HG03442 (cell line): Measurements from ENCODE around the gene SLC6A6.

ENCODE experiments used
- ATAC-seq: cut with Tn5 transposase; IDR thresholded peaks from one replicate; pipeline ENCODE4 v1.9.1; 2021; ENCODE audit warnings: mild to moderate bottlenecking, moderate library complexity; ENCODE audit not compliant: unreplicated experiment

The SLC6A6 gene

DNA sequence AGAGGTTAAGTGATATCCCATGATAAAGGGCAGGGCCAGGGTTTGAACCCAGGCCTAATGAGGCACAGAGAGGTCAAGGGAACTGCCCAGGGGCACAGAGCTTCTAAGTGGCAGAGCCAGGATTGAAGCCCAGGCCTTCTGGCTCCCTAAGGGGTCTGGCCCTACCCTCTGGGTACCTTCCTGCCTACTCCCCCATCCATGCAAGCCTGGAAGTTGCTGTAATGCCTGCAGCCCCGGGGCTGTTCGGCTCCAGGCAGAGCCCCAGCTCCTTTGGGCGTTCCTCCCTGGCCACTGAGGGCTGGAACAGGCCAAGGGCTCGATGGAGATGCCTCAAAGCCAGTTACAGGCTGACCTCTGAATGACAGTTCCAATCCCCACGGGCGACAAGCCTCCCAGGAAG is 133.2 kb downstream of the SLC6A6 start:
- ATAC-seq: no peak

DNA sequence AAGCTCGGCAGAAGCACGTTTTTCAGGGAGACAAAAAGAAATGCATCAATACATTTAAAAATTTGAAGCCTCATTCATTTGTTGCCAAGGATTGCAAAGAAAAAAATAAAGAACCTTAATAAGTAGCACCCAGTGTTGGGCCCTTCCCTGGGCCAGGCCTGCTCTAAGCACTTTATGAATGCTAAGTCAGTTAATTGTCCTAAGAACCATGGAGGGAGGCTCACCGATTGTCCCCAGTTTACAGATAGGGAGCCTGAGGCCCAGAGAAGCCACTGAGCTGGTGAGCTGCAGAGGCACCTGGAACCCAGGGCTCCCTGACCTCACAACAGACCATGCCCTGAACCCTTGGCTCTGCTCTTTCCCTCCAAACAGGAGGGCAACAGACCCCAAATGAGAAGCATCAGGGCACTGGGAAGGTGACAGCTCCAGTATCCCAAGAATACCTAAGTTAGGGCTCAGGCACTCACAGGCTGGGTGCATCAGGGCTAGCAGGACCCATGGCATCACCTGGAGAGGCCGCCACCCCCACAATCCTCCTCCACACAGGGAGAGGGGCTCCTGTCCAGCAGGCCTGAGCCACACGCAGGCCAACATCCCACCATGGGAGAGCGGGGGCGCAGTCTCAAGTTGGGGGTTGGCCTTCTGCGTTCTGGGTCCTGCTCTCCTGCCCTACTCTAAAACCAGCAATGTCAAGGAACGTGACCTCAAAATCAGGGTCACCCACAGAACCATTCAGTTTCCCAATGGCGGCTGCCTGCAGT is 133.8 kb downstream of the SLC6A6 start:
- ATAC-seq: no peak

DNA sequence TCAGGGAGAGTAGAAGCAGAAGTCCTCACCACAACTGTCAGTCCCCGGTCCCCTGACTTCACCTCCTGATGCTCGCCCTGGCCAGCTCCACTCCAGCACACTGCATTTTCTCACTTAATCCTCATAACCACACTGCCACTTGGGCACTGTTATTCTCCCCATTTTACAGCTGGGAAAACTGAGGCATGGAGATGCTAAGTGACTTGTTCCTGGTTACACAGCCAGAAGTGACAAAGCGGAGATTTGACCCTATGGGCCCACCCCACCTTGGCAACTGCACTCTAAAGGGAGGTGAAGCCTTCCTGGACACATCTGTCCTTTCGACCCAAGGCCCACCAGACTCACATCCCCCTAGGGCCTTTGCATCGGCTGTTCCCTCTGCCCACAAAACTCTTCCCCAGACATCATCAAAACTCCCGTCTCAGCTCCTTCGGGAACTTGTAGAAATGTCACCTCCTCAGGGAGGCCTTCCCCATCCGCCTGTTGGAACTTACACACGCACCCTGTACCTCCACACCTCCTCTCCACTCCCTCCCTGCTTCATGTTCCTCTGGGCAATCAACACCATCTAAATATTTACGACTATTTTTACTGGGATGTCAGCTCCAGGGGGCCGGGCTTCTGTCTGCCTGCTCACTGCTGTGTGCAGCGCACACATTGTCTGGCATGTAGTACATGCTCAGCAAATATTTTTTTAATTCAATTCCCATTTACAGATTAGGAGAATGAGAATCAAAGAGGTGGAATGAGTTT is 134.6 kb downstream of the SLC6A6 start:
- ATAC-seq: no peak

DNA sequence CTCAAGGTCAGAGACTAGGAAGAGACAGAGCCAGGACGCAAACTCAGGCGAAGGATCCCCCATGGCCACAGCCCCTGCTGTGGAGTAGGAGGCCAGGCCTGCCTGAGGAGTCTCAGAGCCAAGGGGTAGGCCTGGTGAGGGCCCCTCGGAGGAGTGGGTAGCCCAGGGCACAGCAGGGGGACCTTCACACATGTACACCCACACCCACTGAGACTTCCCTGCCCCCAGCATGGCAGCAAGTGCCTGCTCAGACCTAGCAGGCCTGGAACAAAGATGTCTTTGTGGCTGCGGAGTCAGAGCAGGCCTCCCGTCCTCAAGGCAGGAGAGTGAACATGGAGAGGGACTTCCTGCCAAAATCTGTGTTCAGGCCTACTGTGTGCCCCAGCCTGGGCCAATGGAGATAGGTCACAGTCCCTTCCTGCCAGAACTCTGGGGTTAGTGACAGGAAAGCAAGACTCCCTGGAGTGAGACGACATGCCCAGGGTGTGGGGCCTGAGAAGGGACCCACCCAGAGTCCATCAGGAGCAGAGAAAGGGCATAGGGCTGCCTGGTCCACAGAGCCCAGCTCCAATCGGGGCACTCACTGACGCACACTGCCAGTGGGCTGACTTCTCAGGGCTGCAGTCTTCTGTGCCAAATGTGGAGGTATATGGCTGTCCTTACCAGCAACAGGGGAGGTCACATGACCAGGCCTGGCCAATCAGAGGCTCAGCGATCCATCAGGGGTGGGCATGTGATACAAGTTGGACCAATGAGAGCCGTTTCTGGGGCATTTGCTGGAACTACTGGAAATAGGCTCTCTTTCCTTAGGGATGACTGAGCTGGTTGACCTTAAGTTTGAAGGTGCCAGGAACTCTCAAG is 135.4 kb downstream of the SLC6A6 start:
- no peak for ATAC-seq

DNA sequence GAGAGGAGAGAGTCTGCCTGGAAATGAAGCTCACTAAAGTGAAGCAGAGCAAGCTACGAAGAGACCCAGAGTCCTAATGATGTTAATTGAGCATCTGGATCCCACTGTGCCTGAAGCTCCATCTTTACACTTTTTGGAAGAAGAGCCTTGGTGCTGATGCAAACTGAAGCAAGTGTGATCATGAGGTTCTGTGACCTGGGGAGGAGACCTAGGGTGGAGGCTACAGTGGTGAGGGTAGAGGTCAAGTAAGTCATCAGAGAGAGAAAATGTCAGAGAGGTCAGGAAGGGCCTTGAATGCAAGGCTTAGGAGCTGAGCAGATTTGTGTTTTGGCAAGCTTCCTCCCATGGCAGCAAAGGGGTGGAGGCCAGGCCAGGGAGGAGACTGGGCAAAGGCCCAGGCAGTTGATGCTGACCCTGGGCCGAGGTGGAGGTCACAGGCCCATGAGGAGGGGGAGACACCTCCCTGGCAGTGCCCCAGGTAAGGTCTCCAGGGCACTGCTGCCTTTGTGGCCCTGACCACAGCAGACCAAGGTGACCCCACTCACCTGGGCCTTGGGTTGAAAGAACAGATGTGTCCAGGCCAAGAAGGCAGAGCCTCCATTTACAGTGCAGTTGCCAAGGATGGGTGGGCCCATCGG is 136.2 kb downstream of the SLC6A6 start:
- no peak for ATAC-seq
